Measurements from ENCODE around the gene CLINT1.
A peak's percentile ranks its signal among the peaks of the same experiment; 100 is the strongest.

The CLINT1 gene

DNA sequence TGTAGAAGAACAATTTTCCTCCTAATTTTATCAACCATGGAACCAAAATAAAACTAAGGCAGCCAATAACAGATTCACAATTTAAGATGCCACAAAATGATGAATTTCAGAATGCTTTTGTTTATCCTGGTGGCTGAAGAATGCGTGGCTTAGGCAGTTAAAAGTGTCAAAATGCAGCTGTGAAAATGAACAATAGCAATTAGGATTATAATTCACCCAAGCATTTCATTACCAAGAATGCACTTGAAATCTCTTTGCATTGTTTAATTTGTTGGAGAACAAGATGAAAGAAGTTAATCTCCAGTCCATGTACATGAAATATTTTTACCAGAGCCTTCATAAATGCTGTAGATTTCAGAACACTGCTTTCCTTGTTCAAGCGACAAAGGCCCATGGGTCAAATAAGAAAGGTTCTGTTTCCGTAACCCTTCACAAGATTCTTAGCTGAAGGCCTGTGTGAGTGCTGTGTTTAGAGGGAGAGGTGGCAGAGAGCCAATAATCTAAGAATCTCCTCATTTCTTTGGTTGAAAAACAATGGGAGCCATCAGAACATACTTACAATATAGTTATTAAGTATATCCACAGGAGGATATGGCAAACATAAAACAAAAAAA, 39.3 kb downstream of the CLINT1 start:
- no peak for DNase-seq

DNA sequence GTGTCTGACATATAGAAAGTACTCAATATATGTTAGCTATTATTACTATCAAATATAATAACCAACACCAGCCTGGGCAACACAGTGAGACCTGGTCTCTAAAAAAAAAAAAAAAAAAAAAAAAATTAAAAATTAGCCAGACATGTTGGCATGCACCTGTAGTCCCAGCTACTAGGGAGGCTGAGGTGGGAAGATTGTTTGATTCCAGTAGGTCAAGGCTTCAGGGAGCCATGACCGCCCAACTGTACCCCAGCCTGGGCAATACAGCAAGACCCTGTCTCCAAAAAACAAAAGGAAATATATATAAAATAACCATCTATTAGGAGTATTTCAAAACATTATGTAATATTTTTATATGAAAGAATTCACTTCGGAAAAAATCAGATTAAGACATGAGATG, 40.6 kb downstream of the CLINT1 start:
- DNase-seq = no peak

DNA sequence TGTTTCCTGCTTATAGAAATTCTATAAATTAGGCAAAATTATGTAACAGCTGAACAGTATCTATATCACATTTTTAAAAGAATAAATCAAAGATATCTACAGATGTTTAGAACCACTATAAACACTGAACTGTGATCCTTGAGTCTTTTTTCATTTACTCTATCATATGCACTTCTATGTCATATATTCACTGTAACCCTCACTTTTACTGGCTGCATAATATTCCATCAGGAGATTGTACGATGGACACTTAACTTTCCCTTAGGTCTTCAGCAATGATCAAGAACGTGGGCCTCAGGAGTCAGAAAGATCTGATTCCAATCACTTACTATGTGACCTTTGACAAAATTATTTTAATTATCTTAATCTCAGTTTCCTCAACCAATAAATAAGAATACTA, 41.0 kb downstream of the CLINT1 start:
- no peak for DNase-seq

DNA sequence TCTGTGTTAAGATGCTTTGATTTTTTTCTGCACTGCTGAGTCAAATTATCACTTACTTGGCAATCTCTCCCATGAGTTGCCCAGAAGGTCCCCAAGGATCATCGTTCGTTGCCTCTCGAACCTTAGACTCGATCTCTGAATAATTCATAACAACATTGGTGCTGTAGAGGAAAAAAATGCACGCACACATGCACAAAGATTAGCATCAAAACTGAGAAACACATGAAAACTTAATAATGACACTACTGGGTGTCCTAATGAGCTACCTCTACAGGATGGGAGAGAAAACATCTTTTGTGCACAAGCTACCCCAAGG, 41.6 kb downstream of the CLINT1 start:
- DNase-seq = no peak

DNA sequence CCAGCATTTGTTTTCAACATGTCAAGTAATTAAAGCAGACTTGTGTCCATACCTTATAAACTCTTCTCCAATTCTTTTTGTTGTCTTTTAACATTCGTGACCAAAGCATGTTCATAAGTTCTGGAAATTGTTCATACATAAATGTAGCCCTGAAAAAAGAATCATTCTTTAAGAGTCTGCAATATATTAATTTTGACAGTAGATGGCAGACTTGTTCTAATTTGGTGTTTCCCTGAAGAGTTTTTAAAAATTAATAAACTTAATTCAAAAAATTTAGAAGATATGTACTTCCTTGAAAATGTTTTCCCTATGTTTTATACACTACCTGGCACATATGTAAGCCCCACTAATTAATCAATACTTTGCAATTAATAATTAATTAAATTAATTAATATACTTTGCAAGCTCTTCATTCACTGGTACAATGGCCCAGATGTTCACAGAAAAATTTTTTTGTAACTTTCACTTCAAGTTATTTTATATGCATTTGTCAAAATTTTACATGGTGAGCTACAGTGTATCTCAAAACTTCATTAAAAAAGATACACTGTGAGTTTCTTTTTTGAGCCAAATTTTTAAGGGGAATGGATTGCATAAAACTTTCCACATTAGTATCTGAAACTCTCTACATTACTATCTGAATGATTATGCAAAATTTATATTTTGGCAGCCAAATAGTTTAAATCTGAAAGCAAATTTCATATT, 42.1 kb downstream of the CLINT1 start:
- DNase-seq = no peak

DNA sequence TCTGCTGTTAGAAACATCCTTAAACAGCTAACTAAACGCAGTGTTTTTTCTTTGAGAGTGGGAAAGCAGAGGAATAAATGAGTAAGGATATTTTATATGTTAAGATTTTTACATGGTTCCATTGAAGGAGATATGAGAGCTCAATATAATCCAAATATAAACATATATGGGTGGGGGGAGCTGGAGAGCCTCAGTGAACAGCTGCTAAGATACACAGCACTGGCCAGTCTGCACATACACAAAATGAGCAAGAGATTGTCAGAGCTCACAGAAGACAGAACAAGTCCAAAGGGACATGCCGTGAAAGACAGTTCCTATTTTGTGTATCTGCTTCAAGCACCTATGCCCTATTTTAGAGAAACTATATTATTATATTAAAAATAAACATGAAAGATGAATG, 46.9 kb downstream of the CLINT1 start:
- no peak for DNase-seq

DNA sequence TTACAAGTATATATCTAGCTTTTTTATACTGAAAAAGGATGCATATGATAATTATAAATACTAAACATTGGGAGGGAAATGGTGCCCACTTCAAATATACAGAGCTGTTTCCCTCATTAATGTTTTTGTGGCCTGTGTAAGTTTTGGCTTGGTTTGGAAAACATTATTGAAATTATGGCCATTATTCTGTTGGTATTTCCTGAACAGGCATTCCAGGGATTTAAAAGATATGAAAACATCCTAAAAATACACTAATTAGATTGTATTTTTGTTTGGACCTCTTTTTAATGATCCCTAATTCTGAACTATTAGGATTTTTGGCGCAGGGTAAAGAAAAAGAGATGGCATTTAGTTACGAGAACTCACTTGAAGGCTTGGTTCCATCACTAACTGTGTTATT, 50.9 kb downstream of the CLINT1 start:
- DNase-seq = no peak

DNA sequence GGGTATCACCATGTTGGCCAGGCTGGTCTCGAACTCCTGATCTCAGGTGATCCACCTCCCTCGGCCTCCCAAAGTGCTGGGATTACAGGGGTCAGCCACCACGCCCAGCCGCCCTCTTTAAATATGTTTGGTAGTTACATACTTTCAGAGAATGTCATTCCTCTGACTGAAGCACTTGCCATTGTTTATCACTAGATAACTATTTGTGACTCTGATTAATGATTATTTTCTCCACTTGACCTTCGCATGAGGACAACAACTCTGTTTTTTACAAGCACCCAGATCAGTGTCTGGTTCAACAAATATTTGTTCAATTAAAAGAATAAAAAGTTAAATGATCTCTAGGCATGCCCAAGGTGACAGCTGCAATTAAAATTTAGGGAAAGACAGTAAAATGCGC, 56.2 kb downstream of the CLINT1 start:
- DNase-seq = no peak

DNA sequence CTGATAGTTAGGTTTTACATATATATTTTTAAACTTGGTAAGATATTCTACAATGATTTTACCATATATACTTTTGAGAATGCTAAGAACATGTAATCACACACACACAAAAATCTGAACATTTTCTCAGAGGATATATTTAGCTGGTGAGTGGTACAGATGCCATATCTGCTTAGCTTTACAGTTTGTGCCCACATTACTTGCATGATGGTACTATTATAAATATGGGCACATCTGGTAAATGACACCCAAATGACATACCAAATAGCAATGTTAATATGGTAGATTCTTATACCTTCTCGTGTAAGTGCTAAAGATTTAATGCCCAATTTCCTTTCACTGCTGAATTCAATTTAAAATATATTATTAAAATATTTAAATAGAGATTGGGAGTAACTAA, 58.8 kb downstream of the CLINT1 start:
- DNase-seq = no peak

DNA sequence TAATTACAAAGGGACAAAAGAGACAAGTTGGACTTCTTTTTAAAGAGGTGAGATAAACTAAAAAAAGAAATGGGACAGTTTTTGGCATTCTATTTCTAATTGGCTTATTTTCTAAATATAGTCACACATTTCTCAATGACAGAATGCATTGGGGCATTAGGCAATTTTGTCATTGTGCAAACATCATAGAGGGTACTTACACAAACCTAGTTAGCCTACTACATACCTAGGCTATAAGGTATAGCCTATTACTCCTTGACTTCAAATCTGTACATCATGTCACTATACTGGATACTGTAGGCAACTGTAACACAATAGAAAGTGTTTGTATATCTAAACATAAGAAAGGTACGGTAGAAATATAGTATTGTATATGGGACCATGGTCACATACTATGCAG, 59.4 kb downstream of the CLINT1 start:
- DNase-seq = no peak

DNA sequence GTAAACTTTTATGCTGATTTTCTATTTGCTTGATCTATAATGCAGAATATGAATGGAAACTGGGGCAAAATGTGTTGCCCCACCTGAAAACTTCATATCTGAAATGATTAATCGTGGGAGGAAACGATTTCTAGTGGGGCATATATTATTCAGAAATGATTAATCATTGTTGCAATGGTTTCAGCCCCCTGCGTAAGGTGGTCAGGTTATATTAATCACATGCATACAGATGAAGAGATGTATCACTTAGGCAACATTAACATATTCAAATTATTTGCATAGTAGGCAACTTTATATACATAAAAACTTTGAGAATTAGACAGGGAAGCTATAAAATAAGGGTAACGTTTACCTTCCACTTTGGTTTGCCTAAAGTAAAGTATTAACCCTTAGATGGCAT, 65.6 kb downstream of the CLINT1 start:
- no peak for DNase-seq

DNA sequence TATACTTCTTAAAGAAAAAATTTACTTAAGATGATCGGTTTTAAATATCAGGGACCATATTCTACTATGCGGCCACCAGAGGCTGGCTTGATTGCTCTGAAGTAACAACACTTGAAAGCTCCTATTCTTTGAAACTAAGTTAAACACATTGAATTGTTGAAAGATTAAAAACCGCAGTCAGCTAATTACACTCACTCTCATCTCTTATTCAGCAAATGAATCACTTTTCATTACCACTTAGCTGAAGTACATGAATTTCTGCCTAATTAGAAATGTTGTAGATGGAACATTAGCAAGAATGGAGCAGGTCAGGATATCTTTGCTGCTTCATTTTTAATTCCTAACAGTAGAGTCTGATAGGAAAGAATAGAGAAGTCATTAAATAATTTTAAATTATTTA, 73.1 kb downstream of the CLINT1 start:
- no peak for DNase-seq

DNA sequence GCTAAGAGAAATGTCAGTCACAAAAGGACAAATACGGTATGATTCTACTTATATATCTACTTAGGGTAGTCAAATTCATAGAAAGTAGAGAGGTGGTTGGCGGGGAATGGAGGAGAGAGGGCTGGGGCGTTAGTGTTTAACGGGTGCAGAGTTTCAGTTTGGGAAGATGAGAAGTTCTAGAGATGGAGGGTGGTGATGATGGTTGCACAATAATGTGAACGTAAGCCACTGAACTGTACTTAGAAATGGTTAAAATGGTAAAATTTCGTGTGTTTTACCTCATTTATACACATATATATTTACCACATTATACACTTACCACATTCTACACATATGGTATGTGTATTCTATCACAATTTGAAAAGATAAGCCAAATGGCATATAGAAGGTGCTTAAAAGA, 79.7 kb downstream of the CLINT1 start:
- DNase-seq = no peak

DNA sequence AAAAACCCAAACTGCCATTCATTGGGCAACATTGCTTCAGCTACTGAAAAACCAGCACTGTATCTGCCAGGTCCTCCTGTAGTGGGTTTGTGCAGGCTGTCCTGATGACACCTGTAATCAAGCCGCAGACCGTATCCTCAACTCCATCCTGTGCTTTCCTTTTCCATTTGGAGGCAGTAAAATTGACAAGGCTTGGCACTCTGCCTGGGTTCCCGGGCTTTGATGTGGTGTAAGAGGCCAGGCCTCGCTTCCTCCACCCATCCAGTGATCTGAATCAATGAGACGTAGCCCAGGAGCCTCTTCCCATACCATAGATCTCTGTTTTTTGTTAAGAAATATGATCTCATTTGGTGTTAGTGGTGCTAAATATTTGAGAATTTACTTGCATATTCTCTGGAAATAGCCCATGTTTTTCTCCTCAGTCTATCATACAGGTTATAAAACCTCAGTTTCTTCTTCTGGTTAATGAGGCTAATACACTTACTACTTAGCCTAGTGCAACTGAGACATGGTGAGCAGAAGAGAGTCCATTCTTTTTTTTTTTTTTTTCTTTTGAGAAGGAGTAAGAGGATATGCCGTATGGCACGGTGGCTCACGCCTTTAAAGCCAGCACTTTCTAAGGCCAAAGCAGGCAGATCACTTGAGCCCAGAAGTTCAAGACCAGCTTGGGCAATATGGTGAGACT, 80.7 kb downstream of the CLINT1 start:
- DNase-seq = no peak

DNA sequence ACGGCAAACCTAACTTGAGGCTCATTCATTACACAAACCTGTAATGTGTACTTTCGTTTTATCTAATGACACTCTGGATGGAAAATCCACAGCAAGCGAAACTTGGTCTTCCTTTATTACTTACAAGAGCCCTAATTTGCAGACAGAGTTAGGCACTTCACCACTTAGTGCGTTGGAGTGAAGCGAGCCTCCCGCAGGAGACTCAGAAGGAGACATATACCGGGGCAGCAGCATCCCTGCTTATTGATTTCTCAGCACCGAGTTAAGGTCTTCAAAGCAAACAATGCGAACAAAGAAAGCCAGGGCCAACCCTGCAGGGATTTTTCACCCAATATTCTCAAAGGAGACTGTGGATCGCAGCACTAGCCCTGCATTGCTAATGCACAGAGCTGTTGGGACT, 86.8 kb downstream of the CLINT1 start:
- no peak for DNase-seq

DNA sequence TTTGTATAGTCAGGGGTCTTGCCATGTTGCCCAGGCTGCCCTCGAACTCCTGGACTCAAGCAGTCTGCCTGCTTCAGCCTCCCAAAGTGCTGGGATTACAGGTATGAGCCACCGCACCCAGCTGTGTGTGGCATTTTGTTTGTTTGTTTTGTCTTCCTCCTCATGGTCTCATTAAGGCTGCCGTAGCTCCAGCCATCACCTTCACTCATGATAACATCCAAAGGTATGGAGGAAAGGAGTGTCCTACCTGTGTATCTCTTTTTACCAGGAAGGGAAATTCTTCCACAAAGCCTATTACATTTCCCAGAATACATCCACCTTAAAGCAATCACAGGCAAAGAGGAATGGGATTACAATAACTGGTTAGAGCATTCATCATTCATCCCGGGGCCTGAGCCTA, 88.3 kb downstream of the CLINT1 start:
- DNase-seq = no peak

DNA sequence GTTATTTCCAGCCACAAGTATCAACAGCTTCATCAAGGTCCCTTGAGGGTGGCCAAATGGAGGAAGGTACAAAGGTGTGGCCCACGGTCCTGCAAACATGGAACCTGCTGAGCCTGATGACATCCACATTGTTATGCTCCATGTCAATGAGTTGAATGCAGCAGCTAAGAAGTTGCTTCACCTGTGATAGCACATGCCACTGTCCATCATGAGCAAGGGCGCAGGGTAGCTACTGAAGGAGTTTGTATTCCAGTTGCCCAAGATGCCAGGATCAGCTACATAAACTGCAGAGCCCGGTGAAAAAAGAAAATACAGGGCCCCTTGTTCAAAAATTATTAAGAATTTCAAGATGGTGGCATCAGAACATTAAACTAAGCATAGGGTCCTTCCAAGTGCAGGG, 91.3 kb downstream of the CLINT1 start:
- DNase-seq = no peak

DNA sequence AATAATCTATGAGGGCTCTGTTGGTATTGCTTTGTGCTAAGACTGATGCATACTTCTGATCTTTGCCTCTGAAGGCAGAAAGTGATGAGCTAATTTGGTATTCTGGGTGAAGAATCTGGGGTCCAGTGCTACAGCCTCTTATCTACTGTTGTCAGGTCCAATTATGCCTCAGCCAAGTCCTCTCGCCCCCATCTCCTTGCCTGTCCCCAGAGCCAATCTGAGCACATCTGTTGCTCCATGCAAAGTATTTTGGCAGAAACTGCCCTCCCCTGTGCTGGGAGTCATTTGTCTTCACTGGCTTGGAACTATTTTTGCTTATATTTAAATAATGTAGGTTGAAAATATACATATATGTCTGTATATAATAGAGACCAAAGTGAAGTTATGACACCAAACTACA, 92.0 kb downstream of the CLINT1 start:
- DNase-seq = no peak

DNA sequence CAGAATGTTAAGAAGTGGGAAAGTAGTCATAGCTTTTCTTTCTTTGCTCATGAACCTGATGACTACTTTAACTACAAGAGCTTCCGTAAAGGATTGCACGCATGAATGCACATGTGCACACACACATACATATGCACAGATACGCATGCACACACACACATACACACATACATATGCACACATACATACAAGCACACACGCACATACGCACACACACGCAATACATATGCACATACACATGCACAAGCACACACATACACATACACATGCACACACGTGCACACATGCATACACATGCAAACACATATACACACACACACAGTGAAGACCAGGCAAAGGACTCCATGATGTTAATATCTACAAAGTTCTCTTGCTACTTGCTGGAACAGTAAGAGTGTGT, 92.5 kb downstream of the CLINT1 start:
- no peak for DNase-seq

DNA sequence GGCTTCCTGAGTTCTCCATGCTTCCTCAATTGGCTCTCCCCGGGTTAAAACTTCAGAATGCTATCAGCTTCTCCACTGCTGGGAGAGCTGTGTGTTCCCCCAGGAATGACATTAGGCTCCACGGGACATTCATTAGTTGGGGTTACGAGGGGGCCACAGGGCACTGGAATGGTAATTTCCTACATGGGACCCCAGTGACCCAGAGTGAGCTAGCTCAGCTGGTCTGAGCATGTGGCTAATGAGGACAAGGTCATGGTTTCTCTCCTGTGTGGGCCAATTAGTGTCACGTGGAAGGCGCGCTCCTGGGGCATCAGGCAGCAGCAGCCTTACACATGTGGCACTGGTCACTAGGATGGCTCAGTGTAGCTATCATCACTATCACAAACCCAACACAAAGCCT, 94.4 kb downstream of the CLINT1 start:
- no peak for DNase-seq

DNA sequence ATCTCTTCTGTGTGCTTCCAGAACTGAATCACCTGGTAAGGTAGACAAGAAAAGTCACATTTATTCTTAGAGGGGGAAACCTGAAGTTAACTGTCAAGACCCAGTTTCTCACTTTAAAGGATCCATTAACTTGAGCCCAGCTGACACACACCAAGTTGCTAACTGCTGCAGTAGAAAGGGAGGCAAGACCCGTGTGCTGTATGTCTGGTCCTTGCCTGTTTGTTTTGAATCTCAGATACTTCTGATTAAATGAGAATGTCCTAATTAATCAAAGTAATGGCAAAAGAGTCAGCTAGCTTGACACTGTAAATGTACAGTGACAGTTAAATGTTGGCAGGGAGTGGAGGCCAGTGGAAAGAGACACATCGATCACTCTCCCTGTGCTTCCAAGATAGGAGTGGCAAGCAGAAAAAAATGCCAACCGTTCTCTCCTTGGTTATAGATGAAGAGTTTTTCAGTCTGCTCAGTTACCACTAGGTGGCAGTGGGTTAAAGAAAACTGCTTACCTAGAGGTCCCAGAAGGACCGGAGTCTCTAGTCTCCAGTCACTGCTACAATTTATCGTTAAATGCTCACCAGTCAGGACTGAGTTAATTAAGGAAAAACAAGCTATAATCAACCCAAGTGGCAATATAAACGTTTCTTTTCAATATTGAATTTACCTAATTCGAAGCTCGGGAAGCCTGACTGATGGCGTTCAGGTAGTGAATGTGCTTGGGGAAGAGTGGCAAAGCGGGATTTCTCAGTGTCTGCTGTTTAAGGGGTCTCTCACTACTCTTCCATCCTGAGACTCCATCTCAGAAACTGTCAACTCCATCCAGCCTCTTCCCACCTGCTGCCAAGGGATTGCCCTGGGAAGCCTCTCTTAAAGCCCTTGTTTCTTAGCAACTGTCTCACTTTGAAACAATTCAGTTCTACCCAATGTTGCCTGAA, 97.0 kb downstream of the CLINT1 start:
- DNase-seq = peak; percentile 44

DNA sequence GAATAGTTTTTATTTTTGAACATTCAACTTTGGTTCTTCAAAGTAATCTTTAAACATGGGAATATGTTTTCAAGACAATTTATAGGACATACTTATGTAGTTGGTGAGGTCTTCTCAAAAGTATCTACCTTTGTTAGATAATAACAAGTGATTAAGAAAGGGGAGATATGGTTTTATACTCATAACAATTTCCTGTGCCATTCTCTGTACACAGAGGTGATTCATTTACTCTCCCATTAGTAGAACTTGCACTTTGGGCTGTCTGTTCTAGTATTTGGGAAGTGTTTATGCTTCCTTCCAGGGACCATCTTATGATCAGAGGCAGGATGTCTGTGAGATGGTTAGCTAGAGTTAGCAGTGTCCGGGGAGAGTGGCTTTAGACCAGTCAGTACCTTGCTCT, 100.2 kb downstream of the CLINT1 start:
- no peak for DNase-seq

DNA sequence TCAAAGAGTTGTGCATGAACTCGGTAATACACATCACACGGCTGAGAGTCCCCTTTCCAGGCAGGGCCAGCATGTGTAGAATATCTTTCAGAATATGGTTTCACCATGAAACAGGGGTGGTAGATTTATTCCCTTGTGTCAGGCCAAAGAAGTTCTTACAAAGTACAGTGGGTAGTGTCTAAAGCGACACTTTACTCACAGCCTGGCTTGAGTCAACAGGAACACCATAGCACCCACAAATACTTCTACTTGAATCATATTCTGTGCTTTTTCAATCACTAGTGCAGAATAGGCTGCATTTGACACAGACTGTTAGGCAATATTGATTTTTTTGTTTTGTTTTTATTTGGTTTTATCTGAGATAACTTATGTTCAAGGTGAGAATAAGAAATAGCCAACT, 102.8 kb downstream of the CLINT1 start:
- DNase-seq = no peak

DNA sequence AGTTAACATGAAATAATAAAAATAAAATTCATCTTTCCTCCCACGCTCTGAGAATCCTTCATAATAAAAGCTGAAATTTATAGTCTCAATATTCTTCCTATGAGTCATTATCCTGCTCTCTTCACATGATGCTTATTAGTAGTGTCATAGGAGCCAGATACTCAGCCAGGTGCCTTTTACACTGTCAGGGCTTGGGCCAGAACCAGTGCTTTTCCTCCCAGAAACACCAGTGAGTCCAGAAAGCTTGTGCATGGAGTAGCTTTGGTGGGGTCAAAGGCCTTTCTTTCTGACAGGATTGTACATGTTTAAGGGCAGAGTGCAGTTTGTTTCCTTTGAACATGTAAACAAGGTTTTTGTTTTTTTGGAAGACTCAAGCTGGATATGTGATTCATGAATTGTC, 108.6 kb downstream of the CLINT1 start:
- DNase-seq = no peak

All from DMS 273 treated with DMSO at 0.1 percent for 48 hours (cell line).